Suppressor macrophage (primary cell): ENCODE results near the gene ZBTB20.

Experiments used
- DNase-seq, 4 experiments: peaks; one replicate each; pipeline ENCODE4 v3.0.0-alpha.2; 2020 to 2022

ZBTB20 gene

GRCh38 chr3:114405202-114405990 is 741.7 kb downstream of the ZBTB20 start:
- DNase-seq, result peak in 1 of 4 experiments; percentile 17

DNA sequence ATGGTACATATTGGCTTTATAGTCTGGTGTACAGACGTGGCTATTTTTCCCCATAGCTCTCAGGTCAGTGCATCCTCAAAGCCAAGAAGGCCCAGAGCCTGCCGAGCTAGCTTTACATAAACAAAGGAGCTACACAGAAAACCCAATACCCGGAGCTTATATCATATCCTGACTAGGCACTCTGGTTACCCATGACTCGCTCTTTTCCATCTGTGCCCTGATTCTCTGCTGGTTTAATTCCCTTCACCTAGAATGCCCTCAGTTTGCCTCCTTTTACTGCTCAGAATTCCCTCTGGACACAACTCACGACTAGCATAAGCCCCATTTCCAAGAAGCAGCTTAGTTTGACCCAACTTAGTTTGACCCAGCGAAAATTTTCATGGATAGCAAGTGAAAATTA is 742.5 kb downstream of the ZBTB20 start:
- DNase-seq, result no peak

- no peak for DNase-seq
These were observed 744.2 kb downstream of the ZBTB20 start for GRCh38 chr3:114402838-114403237.

DNA sequence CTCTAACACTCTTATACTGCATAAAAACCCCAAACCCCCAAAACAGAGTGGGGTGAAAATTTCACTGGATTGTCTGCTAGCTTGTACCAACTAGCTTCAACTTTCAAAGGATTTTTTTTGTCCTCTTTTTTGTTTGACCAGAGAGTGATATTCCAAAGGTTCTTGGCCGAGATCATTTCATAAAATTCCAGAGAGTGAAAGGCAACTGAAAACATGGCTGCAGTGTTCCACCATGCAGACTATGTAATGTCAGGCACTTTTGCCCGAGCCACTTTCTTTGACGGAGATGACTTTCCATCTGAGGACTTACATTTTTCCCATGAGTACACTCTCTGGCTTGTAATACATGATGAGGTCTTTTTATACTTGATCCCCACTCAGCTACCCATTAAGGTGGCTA is 745.7 kb downstream of the ZBTB20 start:
- no peak for DNase-seq

- no peak for DNase-seq
These were observed 746.7 kb downstream of the ZBTB20 start for GRCh38 chr3:114400371-114400770.

- no peak for DNase-seq
These were observed 752.5 kb downstream of the ZBTB20 start for GRCh38 chr3:114394551-114394950.

GRCh38 chr3:114393367-114394072 is 753.6 kb downstream of the ZBTB20 start:
- DNase-seq, result no peak

- no peak for DNase-seq
These were observed 754.3 kb downstream of the ZBTB20 start for GRCh38 chr3:114392831-114393230.

GRCh38 chr3:114389156-114389555 is 757.9 kb downstream of the ZBTB20 start:
- DNase-seq, result no peak

- no peak for DNase-seq
These were observed 762.6 kb downstream of the ZBTB20 start for GRCh38 chr3:114384558-114384903.

- DNase-seq, result peak; percentile 77 to 83 (median 82)
These were observed 763.1 kb downstream of the ZBTB20 start for GRCh38 chr3:114383875-114384557.

GRCh38 chr3:114380233-114380651 is 766.8 kb downstream of the ZBTB20 start:
- DNase-seq, result no peak

DNA sequence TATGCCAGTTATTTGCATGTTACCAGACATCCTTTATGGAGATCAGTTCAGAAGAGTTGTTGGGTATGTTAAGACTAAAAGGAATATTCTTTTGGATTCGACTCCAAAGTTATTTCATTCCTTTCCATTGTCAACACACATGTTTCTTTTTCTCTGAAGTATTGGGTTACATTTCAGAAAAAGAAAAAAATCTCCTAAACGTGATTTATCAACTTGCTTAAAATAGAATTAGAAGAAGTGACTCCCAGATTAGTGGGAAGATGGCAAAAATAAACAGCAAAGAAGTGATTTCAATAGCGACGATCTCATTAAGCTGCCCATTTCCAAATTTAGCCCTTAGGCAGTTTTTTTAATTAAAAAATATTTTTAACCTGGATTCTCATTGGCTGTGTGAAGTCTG is 767.8 kb downstream of the ZBTB20 start:
- DNase-seq, result no peak

DNA sequence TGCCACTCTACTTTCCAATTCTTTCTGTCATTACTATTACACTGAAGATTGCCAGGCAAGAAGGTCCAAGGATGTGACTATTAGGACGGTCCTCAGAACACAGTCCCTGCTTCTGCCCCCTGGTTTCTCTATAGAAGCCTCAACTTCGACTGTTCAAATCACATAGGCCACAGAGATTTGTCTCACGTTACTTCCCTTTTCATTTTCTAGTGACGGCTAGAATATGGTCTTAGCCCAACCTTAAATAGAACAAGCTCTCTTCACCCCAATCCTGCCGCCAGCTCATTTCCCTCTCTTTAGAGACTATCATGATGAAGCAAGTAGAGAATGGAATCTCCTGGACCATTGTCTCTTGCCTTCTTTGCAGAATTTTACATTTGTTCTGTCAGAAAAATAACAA is 768.3 kb downstream of the ZBTB20 start:
- DNase-seq, result peak in 2 of 4 experiments; percentile 4 to 15

GRCh38 chr3:114377426-114377825 is 769.7 kb downstream of the ZBTB20 start:
- no peak for DNase-seq

- no peak for DNase-seq
These were observed 770.4 kb downstream of the ZBTB20 start for GRCh38 chr3:114376516-114377185.

DNA sequence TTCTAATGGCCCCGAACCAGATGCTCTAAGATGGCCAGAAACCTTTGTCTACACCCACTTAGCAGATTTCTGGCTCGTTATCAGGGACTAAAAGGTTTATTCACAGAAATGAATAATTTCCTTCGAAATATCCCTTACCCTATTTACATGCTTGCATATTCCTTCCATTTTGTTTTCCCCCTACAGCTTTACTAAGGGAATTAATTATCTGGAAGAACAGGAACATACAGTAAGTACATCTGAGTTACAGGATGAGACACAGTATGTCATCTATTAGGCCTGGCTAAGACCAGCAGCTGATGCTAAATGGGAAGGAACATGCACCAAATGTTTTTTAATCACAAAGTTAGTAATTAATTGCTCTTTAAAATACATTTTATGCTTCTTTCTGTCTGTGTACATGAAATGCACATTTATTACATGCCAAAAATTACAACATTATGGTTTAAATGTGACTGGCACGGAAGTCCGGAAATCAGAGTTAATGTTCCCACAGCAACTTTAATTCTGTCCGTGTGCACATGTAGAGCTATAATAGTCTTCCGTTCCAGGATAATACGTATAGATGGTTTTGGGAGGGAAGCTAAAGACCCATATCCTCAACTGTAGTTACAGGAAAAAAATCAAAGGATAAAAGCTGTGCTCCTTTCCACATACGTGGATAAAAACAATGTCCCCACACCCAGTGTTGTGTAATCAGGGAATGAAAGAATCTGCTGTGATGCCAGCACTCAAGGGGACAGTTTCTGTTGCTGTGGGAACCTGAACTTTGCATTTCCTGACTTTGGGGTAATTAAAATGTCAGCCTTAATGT is 771.3 kb downstream of the ZBTB20 start:
- no peak for DNase-seq

- no peak for DNase-seq
These were observed 772.6 kb downstream of the ZBTB20 start for GRCh38 chr3:114374433-114374990.

- no peak for DNase-seq
These were observed 776.4 kb downstream of the ZBTB20 start for GRCh38 chr3:114370537-114371174.

- DNase-seq, result no peak
These were observed 781.2 kb downstream of the ZBTB20 start for GRCh38 chr3:114365909-114366308.
